22Rv1 (cell line): ENCODE measurements around the gene PTK7.

Experiments
- H3K27ac ChIP-seq: fragments of 450-650 bp; 2 replicates; pipeline ENCODE4 v1.5.1; 2017
- CTCF ChIP-seq: fragments of 450-650 bp; IDR thresholded peaks from 2 replicates; pipeline ENCODE4 v1.5.1; 2017; ENCODE audit warnings: mild to moderate bottlenecking
- ZFX ChIP-seq: fragments of 450-650 bp; IDR thresholded peaks from 2 replicates; pipeline ENCODE4 v1.6.1; 2017; ENCODE audit warnings: antibody characterized with exemption, borderline replicate concordance

The PTK7 gene

DNA sequence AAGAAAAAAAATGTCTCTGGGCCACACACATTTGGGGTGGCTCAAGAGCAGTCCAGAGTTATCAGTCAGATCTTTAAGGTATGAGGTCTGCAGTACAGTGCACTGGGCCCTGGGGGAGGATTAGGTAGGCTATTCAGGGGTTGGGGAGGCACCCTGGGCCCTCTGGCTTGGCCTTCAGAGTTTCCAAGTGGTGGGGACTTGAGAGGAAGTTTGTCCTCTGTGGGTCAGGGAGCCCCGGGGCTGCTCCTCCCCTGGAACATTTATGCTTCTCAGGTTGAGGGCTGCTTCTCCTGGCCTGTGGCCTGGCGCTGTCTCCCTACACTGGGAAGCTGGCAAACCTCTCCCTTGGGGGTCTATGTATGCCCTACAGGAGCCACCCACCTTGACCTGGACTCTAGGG lies 46.0 kb downstream of the PTK7 start:
- H3K27ac ChIP-seq = no peak overlapping the region
- TF ChIP-seq ZFX (no peak), CTCF (no peak)

DNA sequence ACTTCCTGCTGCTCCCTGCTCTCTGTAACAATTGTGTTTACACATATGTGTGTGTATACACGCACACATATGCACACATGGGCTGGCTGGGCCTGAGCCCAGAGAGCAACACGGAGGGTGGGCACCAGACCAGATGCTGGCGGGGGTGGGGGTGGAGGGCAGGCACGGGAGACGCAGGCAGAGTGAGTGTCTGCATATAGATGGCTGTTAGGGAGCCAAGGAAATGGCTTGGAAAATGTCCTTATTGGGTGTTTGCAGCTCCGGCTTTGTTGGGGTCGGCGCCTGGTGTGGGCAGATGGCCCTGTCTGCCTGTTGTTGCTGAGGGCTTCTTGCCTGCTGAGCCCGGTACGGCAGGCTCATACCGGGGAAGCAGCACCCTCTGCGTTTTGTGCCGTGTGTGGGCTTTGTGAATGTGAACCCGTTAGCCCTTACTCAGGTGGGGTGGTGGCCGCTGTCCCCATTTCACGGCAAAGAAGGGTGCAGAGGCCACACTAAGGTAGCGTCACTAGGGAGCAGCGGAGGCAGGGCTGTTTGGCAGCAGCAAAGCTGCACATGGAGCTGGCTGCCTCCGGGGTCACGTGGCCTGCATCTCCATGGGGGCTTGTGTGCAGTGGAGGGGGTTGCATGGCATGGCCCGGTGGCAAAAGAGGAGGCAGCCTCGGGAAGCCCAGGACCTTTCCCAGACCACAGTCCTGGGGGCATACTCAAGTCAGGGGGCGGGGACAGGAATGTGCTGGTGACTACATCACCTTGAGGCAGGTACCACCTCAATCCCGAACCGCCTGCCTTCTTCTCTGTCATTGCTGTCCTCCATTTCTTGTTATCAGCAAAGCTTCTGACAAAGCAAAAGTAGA lies 47.6 kb downstream of the PTK7 start:
- TF ChIP-seq ZFX (no peak), CTCF (no peak)
- H3K27ac ChIP-seq = no peak overlapping the region

DNA sequence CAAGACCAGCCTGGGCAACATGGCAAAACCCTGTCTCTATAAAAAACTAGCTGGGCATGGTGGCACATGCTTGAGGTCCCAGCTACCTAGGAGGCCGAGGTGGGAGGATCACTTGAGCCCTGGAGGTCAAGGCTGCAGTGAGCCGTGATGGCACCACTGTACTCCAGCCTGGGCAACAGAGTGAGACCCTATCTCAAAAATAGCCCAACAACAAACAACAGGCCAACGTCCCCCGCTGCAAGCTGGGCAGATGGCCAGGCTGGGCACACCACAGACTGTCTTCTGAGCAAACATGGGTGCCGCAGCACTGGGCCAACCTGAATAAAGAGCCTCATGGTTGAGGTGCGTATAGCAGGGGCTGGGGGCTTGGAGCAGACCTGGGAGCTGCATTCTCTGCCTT lies 48.4 kb downstream of the PTK7 start:
- H3K27ac ChIP-seq = no peak overlapping the region
- TF ChIP-seq CTCF = no peak
- no peak for TF ChIP-seq ZFX

GRCh38 chr6:43125119-43125518 lies 49.0 kb downstream of the PTK7 start:
- no peak for TF ChIP-seq CTCF
- TF ChIP-seq ZFX = no peak
- no peak overlapping the region for H3K27ac ChIP-seq

DNA sequence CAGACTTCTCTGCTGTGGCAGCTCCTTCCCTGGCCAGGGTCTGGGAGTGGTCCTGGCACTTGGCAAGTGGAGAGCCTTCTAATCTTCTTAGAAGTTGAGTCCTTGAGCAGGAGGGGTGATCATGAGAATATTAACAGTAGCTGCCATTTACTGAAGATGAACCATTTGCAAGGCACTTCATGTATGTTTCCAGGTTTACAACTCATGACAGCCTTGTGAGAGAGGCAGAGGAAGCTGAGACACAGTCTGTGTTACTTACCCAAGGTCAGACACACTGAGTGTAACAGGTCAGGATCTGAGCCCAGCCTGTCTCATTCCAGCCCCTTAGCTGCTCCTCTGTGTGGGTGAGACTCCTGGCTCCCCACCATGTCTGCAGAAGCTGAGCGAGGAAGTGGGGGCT lies 49.4 kb downstream of the PTK7 start:
- TF ChIP-seq ZFX (no peak), CTCF (no peak)
- no peak overlapping the region for H3K27ac ChIP-seq

GRCh38 chr6:43127180-43127579 lies 51.1 kb downstream of the PTK7 start:
- TF ChIP-seq CTCF = no peak
- TF ChIP-seq ZFX = no peak
- no peak overlapping the region for H3K27ac ChIP-seq

GRCh38 chr6:43127877-43128276 lies 51.8 kb downstream of the PTK7 start:
- TF ChIP-seq ZFX = no peak
- no peak for TF ChIP-seq CTCF
- no peak overlapping the region for H3K27ac ChIP-seq
